KOPT-K1 (cell line): ENCODE data around the gene LRIT3.
"Not testable (repeated sequence)": the region's sequence is repeated elsewhere in the genome, so short reads cannot be mapped to it uniquely, and the experiment has no call there.

ENCODE experiments used
- H3K27ac ChIP-seq: fragments of 200-600 bp; sonication (generic); 2 replicates; pipeline ENCODE4 v1.5.1; 2016; ENCODE audit warnings: antibody characterized with exemption, mild to moderate bottlenecking, low read depth, low read length; ENCODE audit not compliant: poor library complexity, severe bottlenecking
- H3K36me3 ChIP-seq: fragments of 200-600 bp; sonication (generic); 2 replicates; pipeline ENCODE4 v1.5.1; 2017; ENCODE audit warnings: antibody characterized with exemption, mild to moderate bottlenecking, low read length, moderate library complexity; ENCODE audit not compliant: insufficient read depth
- H3K9me3 ChIP-seq: fragments of 200-600 bp; sonication (generic); 2 replicates; pipeline ENCODE4 v1.5.1; 2017; ENCODE audit warnings: antibody characterized with exemption, low read length, mild to moderate bottlenecking; ENCODE audit not compliant: insufficient read depth, poor library complexity, severe bottlenecking

Gene LRIT3

DNA sequence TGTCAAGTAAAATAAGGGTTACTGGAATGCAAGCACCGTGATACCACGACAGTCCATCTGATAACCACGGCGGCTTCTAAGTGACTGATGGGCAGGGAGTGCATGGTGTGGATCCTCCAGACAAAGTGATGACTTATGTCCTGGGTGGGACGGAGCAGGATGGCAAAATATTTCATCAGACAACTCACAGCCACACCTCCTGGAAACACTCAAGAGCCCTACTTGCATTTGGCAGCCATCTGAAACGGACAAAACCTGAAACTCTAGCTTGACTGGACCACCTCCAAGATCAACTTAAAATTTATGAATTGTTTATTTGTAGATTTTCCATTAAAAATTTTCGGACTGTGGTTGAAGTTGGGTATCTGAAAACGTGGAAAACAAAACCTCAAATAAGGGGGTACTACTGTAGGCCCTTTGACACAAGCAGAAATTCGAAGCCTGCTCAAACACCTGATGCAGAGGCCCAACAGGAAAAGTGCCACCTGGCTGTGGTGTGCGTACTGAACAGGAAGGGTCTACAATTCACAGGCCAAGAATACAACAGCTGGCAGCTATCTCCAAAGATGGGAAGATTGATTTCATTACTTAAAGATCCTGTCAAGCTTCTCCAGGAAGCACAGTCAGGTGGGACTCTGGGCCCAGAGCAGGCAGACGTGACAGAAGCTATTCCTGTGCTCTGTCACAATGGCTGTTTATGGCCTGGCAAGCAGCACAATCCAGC lies 26.0 kb downstream of the LRIT3 start:
- Histone ChIP-seq H3K36me3 (no peaks in the 10 kb centered on the region), H3K27ac (no peak overlapping the region), H3K9me3 (no peaks in the 10 kb centered on the region)

- H3K36me3 ChIP-seq: no peaks in the 10 kb centered on the region
- H3K27ac ChIP-seq: no peak overlapping the region
- no peaks in the 10 kb centered on the region for H3K9me3 ChIP-seq
These were observed 27.2 kb downstream of the LRIT3 start for GRCh38 chr4:109875106-109875505.

GRCh38 chr4:109875553-109875952 lies 27.6 kb downstream of the LRIT3 start:
- not testable (repeated sequence) for H3K27ac ChIP-seq, H3K9me3 ChIP-seq, H3K36me3 ChIP-seq

GRCh38 chr4:109876634-109877265 lies 28.8 kb downstream of the LRIT3 start:
- Histone ChIP-seq H3K36me3 (no peaks in the 10 kb centered on the region), H3K9me3 (no peaks in the 10 kb centered on the region), H3K27ac (no peak overlapping the region)

- Histone ChIP-seq H3K36me3 (no peaks in the 10 kb centered on the region), H3K9me3 (no peaks in the 10 kb centered on the region), H3K27ac (no peak overlapping the region)
These were observed 29.5 kb downstream of the LRIT3 start for GRCh38 chr4:109877400-109877799.

- H3K36me3 ChIP-seq: no peaks in the 10 kb centered on the region
- H3K9me3 ChIP-seq: no peaks in the 10 kb centered on the region
- H3K27ac ChIP-seq: no peak overlapping the region
These were observed 30.4 kb downstream of the LRIT3 start for GRCh38 chr4:109878355-109878754.

DNA sequence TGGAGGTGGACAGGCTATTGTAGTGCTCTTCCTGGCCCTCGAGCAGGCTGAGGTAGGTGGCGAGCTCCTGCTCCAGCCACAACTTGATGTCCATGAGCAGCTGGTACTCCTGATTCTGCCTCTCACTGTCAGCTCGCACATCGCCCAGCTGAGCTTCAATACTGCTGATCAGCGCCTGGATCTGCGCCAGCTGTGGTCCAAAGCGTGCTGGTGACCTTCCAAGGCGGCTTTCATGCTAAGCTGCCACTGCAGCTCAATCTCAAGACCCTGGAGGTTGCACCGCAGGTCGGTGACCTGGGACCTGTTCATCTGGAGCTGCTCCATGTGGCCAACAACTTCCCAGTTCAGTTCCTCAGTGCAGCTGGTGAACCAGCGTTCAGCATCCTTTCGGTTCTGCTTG lies 31.2 kb downstream of the LRIT3 start:
- Histone ChIP-seq H3K27ac (no peak overlapping the region), H3K9me3 (no peaks in the 10 kb centered on the region), H3K36me3 (no peaks in the 10 kb centered on the region)

DNA sequence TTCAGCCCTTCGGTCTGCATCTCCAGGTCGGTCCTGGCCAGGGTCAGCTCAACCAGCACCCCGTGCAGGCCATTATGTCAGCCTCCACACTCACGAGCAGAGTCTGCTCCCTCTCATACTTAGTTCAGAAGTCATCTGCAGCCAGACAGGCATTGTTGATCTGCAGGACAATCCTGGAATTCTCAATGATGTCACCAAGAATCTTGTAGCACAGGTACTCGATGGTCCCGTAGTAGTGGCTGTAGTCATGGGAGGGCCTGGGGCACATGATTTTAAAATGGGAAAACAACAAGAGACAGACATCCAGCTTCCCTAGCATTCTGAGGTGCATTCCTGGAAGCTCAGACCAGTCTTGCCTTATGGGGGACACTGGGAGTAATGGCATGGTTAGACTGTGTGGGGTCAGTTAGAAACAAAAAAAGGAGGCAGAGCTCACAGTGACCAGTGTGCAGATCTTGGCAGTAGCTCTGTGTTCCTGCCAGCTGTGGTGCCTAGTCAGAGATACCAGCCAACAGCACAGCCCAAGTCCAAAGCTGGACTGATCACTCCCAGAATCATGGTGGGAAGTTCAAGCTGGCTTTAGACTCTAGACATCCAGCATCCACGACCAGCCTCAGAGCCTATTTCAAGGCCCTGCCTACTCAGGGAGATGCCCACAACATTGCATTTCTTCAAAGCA lies 31.9 kb downstream of the LRIT3 start:
- Histone ChIP-seq H3K9me3 (no peaks in the 10 kb centered on the region), H3K27ac (no peak overlapping the region), H3K36me3 (no peaks in the 10 kb centered on the region)

GRCh38 chr4:109886303-109886702 lies 38.4 kb downstream of the LRIT3 start:
- Histone ChIP-seq H3K36me3 (no peaks in the 10 kb centered on the region), H3K27ac (no peak overlapping the region), H3K9me3 (no peaks in the 10 kb centered on the region)

DNA sequence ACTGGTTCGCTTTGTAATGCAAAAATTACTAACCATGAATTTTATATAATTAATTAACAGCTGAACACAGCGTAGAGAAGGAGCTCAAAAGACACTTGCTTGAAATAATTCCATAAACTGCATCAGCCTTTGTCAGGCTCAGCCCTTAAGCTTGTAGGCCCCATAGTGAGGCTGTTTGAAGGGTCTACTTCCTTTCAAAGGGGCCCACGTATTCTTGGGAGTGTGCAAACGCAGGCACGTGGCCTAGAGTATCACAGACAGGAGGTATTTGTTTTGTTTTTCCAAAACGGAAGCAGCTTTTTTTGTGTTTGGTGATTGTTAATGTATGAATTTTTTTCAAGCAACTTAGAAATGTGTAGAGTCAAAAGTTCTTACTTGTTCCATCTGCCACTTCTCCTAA lies 39.2 kb downstream of the LRIT3 start:
- no peaks in the 10 kb centered on the region for H3K9me3 ChIP-seq
- no peaks in the 10 kb centered on the region for H3K36me3 ChIP-seq
- H3K27ac ChIP-seq: no peak overlapping the region

DNA sequence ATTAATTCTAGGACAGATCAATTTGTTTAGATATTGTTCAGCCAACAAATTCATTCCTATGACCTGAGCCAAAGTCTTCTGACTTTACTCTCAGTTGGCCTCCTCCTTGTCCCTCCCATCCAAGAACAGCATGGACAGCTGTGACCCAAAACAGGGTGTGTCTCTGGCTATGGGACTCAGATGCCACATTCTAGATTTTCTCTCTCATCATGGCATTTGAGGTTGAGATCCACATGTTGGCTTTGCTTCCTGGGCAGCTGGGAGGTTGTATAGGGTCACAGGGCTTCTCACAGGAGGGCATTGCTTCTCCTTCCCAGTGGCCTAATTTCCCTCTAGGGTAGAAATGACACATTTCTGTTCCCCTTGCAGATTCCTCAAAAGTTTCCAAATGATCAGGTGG lies 42.2 kb downstream of the LRIT3 start:
- Histone ChIP-seq H3K27ac (no peak overlapping the region), H3K36me3 (no peaks in the 10 kb centered on the region), H3K9me3 (no peaks in the 10 kb centered on the region)

DNA sequence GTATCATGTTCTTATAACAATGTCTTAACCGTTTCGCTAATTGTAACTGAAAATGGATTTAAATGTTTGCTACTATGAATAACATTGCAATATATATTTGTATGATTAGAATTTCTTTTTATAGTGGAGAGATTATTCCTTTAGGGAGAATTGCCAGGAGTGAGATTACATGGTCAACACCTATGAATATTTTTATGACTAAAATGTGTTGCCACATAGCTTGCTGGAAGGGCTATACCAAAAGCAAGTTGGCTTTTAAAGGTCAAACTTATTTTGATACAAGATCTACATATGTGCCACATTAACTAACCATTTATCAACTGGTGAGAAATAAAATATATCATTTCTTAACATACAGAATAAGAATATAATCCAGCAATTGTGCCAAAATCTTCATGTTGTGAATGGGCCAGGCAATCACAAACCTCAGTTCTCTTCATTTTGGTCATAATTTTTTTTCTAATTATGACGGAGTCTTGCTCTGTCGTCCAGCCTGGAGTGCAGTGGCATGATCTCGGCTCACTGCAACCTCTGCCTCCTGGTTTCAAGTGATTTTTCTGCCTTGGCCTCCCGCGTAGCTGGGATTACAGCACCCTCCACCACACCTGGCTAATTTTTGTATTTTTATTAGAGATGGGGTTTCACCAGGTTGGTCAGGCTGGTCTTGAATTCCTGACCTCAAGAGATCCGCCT lies 54.8 kb downstream of the LRIT3 start:
- Histone ChIP-seq H3K9me3 (peaks cover 3% of the 10 kb centered on the region), H3K27ac (no peak overlapping the region), H3K36me3 (no peaks in the 10 kb centered on the region)

DNA sequence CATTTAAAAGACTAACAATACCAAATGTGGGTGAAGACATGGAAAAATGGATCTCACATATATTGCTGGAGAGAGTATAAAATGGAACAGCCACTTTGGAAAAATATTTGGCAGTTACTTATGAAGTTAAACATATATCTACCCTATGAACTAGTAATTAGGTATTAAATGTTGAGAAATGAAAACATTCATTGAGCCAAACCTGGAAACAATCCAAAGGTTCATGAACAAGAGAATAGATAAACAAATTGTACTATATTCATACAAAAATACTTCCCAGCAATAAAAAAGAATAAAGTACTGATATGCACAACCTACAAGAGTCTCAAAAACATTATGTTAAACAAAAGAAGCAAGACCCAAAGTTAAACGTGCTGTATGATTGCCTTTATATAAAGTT lies 60.8 kb downstream of the LRIT3 start:
- H3K36me3 ChIP-seq: no peaks in the 10 kb centered on the region
- no peak overlapping the region for H3K27ac ChIP-seq
- H3K9me3 ChIP-seq: peaks cover 3% of the 10 kb centered on the region

DNA sequence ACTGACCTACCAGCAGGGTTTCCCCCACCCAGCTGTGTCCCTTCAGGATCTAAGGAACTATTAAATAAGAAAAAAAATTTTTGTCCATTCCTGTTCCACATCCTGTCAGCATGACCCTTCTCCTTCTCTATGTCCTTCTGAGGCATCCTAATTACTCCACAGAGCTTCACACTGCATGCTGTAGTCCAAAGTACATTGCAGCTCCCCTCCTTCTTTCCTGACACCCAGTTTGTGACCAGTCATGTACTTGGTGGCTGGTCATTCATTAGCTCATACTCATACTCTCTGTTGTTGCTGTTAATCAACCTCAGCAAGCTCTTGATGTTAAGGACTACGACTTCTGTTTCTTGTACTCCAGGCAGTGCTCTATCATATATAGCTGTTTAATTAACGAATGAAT lies 62.3 kb downstream of the LRIT3 start:
- no peak overlapping the region for H3K27ac ChIP-seq
- no peaks in the 10 kb centered on the region for H3K36me3 ChIP-seq
- H3K9me3 ChIP-seq: peaks cover 3% of the 10 kb centered on the region
